Esophagus muscularis mucosa (tissue), 4 donors: Measurements from ENCODE around the gene MAGI1.

Experiments used
- EP300 ChIP-seq: sonication (generic); formaldehyde crosslinking; IDR thresholded peaks from one replicate; pipeline ENCODE4 v1.6.1; 2017; ENCODE audit warnings: antibody characterized with exemption
- POLR2A ChIP-seq: fragments of 450-650 bp; IDR thresholded peaks from one replicate; pipeline ENCODE4 v1.6.1; 2017; ENCODE audit warnings: antibody characterized with exemption, moderate library complexity, mild to moderate bottlenecking, low read depth
- POLR2AphosphoS5 ChIP-seq, 2 donors: sonication (generic); formaldehyde crosslinking; IDR thresholded peaks; one replicate each; pipeline ENCODE4 v1.6.1; 2017; ENCODE audit warnings: antibody characterized with exemption in 2 of 2
- TF ChIP-seq, protein P1 (sequence below), 3 experiments: fragments of 200-600 bp in 2 of 3; fragments of 450-650 bp in 1 of 3; sonication (generic) in 2 of 3; IDR thresholded peaks; one replicate each; pipeline ENCODE4 v1.5.1; 2017 to 2019; ENCODE audit warnings: antibody characterized with exemption in 3 of 3, mild to moderate bottlenecking in 2 of 3, moderate library complexity in 1 of 3

DNA sequence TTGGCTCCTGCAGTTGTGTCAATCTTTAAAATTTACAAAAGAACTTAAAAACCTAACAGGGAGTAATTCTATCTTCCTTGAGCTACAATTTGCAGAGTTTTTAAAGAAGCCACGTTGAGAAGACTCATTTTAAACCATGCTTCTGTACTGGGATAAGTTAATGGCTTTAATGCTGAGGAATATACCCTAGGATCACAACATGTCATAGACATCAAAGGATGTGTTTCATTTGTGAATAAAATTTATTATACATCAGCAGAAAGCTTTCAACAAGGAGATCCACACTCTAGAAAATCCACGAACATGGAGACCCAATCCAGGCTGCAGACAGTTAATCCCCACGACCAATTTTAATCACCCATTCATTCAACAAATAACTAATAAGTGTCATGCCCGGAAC is 297.2 kb downstream of the MAGI1 start:
- TF ChIP-seq, protein P1, sequence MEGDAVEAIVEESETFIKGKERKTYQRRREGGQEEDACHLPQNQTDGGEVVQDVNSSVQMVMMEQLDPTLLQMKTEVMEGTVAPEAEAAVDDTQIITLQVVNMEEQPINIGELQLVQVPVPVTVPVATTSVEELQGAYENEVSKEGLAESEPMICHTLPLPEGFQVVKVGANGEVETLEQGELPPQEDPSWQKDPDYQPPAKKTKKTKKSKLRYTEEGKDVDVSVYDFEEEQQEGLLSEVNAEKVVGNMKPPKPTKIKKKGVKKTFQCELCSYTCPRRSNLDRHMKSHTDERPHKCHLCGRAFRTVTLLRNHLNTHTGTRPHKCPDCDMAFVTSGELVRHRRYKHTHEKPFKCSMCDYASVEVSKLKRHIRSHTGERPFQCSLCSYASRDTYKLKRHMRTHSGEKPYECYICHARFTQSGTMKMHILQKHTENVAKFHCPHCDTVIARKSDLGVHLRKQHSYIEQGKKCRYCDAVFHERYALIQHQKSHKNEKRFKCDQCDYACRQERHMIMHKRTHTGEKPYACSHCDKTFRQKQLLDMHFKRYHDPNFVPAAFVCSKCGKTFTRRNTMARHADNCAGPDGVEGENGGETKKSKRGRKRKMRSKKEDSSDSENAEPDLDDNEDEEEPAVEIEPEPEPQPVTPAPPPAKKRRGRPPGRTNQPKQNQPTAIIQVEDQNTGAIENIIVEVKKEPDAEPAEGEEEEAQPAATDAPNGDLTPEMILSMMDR (IDR thresholded peaks at IDR 0.05) = no peak
- TF ChIP-seq POLR2AphosphoS5 (IDR thresholded peaks at IDR 0.05) = no peak
- no peak for TF ChIP-seq EP300
- TF ChIP-seq POLR2A = no peak
